Skeletal muscle cell (primary cell): ENCODE data around the gene SUSD5.
"Not testable (repeated sequence)": the region's sequence is repeated elsewhere in the genome, so short reads cannot be mapped to it uniquely, and the experiment has no call there.

Source experiments
- DNase-seq: peaks from one replicate; pipeline ENCODE4 v3.0.0-alpha.2; 2010; ENCODE audit warnings: low read depth
- H3K4me3 ChIP-seq: 2 replicates; pipeline ENCODE4 v1.5.1; 2011; ENCODE audit warnings: low read depth, mild to moderate bottlenecking, control low read depth, low read length, moderate library complexity

The SUSD5 gene

DNA sequence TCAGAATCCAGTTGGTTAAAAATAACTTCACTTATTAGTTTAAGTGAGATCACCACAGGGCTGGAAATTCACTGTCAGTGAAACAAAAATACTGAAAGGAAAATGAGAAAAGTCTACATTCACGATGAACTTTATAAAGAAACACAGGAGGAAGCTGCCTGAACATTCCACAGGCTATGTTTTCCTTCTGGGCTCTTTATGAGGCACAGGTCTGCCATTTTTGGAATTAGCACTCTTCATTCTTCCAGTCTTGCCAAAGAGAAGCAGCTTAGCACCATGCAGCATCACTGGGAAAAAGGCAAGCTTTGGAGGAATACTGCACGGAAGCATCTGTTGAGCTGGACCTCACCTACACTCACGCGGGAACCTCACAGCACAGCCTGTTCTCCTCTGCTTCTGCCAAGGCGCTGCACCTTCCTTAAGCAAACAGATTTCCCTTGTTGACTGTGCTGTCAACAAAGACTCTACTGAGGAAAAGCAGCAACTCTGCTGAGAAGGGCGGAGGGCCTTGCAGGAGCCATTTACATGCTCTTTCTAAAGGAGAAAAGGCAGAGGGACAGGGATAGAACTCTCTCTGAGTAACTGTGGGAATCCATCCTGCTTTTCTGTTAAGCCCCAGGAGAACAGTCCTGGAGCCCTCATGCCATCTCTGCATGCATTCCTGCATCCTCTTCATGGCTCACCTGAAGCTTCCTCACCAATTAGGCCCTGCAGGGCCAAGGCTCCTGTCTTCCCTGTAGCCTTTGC lies 15.7 kb downstream of the SUSD5 start:
- H3K4me3 ChIP-seq: no peak overlapping the region

DNA sequence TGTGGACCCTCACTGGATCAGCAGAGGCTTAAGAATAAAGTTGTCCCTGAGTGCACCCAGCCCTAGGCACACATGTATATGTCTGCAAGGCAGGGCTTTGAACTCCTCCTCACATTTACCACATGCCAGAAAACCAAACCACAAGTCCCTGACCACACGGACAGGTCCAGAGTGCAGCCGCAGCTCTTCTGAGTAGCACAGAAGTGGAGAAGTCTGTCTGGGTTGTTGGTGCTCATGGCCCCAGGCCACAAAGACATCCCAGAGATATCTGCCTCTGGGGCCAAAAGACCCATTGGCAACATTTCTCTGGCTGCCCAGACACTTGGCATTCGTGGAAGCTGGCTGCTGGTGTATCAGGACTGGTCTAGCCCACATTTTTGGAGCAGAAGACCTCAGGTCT lies 17.4 kb downstream of the SUSD5 start:
- no peak for DNase-seq
- no peak overlapping the region for H3K4me3 ChIP-seq

More for the DNA sequence above, 15.7 kb downstream of the SUSD5 start:
- DNase-seq: no peak

DNA sequence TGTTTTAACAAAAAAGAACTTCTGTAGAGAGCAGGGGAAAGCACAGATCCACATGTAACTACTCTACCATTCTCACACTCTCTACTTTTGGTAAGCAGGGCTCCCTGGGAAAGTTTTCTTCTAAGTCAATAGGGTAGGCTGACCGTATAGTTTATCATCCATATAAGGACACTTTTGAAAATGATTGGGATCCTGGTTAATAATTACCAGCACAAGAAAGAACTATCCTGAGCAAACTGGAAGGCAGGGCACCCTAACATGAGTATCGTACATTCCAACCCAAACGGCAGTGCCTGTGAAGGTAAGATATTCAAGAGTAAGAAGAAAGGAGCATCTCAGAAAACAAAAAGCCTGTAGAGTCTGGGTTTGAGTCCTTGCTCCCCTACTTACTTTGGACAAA lies 22.1 kb downstream of the SUSD5 start:
- H3K4me3 ChIP-seq: no peak overlapping the region
- no peak for DNase-seq

DNA sequence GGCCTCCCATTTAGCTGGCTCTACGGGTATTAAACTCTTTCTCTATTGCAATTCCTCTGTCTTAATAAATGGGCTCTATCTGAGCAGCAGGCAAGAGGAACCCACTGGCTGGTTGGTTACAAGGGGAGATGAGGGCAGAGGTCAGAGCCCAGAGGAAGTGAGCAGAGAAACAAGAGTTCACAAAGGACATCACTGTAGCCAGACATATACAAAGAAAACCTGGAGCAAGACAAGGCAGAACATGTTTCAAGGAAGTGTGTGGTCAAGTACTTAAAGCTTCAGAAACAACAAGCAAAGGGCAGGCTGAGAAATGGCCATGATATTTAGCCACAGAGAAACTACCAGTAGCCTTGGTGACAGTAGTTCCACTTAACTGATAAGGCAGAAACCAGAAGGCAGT lies 24.3 kb downstream of the SUSD5 start:
- no peak for DNase-seq
- no peak overlapping the region for H3K4me3 ChIP-seq

DNA sequence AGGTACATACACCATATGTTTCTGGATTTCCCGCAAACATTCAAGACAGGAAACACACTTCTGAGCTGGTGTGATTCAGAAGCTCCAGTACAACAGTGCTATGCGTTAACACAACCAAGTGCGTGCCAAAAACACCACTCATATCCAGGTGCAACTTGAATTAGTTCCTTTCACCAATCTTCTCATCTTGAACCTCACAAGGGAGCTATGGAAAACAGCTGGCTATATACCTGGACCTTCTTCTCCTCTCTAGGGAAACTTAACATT lies 31.3 kb downstream of the SUSD5 start:
- DNase-seq: no peak
- no peak overlapping the region for H3K4me3 ChIP-seq

DNA sequence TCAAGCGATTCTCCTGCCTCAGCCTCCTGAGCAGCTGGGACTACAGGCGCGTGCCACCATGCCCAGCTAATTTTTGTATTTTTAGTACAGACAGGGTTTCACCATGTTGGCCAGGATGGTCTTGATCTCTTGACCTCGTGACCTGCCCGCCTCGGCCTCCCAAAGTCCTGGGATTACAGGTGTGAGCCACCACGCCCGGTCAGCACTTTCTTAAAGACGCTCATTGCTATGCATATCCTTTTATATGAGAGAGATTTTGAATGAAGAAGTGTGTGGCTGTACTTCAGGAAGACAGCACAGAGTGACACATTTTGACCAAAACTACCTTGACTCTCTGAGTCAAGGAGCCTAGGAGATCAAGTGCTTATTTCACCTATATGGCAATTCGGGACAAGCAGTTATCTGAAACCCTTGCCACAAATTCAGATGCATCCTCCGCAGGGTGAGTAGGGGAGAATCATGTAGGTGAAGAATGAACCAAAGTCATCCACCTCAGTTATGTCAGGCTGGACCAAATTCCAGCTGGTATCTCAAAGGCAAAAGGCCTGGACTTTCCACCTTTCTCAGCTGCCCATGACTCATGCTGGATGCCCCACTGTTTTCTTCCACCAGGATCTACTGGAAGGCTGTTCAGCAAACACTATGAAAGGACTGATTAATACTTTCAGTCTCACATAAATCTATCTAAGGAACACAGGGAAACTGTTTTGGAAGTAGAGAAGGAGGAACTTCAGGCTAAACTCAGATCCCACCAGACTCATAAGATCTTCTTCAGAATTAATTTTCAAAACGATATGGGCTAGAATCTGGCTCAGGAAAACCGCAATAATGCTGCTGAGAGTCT lies 31.9 kb downstream of the SUSD5 start:
- no peak overlapping the region for H3K4me3 ChIP-seq
- DNase-seq: no peak

DNA sequence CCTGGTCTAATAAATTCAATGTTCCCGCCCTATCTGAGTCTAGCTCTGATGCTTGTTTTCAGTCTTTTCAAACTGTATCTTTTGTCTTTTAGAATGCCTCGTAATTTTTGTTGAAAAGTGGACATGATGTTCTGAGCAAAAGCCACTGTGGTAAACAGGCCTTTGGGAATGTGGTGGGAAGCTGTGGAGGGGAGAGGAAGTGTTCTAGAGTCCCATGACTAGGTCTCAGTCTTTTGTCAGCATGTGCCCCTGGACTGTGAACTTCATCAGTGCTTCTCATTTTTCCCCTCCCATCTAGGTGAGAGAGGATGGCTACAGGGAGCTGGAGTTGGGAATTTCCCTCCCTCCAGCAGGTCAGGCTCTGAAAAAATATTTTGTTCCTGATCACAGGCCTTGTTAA lies 33.7 kb downstream of the SUSD5 start:
- DNase-seq: no peak

DNA sequence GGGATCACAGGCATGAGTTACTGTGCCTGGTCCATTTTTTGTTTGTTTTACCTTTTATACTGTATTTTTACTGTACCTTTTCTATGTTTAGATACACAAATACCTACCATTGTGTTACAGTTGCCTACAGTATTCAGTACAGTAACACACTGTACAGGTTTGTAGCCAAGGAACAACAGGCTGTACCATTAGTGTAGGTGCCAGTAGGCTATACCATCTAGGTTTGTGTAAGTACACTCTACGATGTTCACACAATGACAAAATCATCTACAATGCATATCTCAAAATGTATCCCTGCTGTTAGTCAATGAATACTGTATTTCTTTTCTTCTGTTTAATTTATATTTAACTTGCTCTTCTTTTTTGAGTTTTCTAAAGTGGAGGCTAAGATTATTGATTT lies 37.0 kb downstream of the SUSD5 start:
- not testable (repeated sequence) for DNase-seq, H3K4me3 ChIP-seq

More for the DNA sequence above, 33.7 kb downstream of the SUSD5 start:
- no peak overlapping the region for H3K4me3 ChIP-seq

DNA sequence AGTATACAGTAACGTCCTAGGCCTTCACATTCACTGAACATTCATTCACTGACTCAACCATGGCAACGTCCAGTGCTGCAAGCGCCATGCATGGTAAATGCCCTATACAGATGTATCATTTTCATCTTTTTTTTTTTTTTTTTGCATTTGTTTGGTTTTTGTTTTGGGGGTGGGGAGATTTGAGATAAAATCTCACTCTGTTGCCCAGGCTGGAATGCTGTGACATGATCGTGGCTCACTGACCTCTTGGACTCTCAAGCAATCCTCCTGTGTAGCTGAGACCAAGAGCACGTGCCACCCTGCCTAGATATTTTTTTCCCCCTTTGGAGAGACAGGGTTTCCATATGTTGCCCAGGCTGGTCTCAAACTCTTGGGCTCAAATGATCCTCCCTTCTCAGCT lies 37.4 kb downstream of the SUSD5 start:
- no peak overlapping the region for H3K4me3 ChIP-seq
- DNase-seq: no peak

DNA sequence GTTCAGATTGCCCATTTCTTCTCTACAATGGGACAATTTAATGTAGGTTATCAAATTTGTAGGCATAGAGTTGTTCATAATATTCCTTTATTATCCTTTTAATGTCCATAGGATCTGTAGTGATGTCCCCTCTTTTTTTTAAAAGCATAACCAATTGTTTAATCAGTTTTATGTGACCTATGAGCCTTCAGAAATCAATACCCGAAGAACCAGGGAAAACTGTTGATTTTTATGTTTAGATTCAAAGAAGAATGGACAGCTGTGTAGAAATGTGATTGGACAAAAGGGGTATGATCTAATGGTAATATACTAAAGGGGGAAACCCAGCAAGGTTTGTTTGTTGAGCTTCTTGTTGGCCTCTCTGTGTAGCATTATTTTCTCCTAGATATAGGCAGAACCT lies 39.5 kb downstream of the SUSD5 start:
- DNase-seq: no peak
- no peak overlapping the region for H3K4me3 ChIP-seq

DNA sequence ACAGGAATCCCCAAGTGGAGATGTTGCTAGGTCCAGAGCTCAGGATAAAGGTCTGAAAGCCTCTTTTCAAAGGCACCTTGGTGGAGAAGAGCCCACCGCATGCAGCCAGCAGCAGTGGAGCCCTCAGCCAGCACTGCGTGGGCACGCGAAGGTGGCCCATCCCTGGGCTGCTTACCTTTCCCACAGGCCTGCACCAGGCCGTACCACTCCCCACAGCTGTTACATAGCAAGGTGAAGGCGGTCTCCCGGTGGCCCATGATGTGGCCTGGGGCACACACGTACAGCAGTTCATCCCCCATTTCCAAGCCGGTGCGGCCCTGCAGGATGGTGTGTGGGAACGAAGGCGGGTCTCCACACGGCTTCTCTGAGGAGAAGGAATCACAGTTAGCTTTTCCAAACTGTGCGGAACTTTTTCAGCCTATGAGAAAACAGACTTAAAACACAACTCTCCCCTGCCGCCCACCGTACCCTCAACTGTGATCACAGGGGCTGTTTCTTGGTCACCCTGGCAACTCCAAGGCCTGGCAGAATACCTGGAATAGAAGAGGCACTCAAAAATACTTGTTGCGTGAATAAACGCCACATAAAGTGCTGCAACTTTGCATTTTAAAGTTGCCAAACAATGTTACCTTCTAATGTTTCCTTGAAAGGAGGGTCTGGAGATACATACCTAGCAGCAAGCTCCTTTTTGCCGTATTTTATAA lies 43.7 kb downstream of the SUSD5 start:
- no peak for DNase-seq

DNA sequence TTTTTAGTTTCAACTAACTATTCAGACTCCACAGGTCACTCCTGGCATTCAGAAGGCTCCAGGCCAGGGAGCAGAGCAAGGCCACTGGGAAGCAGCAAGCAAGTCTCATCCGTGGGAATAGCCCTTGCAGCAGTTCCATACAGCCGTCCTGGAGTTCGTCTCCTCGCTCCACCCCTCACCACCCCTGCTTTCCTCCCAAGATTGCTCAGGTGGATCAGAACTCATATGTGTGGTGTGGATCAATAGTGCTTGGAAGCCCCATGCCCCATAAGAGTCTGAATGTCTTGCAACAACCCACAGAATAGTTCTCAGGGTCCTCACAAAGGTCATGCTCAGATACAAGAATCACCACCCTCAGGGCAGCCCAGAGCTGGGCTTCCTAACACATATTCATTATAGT lies 44.5 kb downstream of the SUSD5 start:
- no peak overlapping the region for H3K4me3 ChIP-seq
- DNase-seq: no peak

More for the DNA sequence above, 43.7 kb downstream of the SUSD5 start:
- H3K4me3 ChIP-seq: no peak overlapping the region

DNA sequence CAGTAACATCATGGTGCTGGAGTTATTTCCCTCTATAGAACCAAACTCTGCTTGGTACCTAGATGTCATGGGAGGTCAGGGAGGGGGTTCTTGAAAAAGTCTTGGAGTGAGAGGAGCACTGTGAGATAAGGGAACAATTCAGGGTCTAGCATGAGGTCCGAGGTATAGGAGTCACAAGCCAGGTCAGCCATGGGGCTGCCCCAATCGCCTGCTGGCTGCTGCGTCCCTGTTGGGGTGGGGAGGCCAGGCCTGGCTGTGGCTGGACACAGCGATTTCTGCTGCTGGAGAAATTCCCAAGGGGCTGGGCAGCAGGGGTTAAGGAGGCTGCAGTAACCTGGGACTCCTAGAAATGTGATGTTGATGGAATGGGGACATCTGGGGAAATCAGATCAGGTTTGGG lies 44.9 kb downstream of the SUSD5 start:
- H3K4me3 ChIP-seq: no peak overlapping the region
- DNase-seq: no peak

DNA sequence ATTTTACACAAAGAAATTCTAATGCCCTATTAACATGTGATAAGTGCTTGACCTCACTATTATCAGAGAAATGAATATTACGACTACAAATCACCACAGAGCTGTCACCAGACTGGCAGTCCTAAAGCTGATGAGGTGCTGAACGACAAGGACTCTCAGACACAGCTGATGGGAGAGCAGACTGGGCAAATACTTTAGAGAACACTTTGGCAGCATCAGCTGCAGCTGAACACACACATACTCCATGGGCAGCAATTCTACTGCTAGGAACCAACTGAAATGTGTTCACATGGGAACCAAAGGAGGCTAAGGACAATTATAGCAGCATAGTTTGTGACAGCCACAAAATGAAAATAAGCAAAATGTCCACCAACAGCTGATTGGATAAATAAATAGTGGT lies 45.5 kb downstream of the SUSD5 start:
- DNase-seq: no peak
- no peak overlapping the region for H3K4me3 ChIP-seq

DNA sequence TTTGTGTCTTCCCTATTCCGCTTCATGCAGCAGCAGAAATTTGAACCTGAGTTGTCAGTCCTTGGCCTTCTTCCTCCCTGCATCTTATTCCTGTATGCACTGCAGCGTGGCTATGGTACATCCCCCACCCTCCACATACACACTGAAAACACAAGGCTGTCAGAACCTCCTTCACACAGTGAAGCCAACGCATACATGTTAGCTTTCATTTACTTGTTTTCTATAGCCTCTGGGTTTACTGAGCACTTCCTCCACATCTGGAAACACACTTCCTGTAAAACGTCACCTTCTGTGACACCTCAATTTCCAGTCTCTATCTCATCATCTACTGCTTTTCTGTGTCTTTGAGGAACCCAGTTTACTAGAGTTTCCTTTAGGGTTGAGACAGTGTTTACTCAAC lies 47.0 kb downstream of the SUSD5 start:
- no peak overlapping the region for H3K4me3 ChIP-seq
- no peak for DNase-seq

DNA sequence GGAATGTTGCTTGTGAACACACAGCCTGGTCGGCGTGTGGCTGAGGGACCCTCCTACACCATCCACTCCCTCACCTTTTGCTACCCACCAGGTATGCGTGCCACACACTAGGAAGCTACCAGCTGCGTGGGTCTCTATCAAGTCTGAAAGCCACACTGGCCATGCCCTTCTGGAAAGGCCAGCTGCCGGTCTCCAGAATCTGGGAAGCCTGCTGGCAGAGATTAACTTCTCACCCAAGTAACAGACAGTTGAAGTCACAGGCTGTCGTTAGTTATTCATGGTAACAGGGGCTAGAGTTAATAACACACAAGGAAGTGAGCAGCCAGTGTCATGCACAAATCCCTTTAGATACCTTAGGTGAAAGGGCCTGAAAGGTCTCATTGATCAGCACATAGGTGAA lies 48.1 kb downstream of the SUSD5 start:
- no peak overlapping the region for H3K4me3 ChIP-seq
- DNase-seq: no peak

DNA sequence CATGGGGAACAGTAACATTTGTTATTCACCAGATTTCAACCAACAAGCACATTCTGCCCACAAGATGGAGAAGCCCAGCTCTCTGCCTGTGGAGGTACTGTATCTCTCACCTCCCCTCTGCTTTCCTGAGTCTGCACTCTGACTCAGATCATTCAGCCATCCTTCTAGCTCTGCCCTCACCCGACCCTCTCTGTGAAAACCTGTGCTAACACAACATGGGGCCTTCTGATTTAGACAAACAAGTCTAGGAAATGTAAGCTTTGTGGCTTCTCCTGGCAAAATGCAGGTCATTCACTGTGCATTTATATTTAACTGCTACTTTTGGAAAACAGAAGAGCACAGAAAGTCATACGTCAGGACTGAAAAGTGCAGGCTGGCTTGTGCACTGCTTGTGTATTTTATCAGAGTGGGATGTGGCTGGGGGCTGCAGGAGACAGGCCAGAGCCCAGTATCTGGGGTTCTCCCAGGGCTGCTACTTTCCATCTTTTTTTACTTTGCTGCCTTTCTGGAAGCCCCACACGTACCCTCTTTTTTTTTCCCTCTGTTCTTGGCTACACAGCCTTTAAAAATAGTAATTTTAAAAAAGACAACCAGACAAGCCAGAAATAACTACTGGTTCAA lies 50.8 kb downstream of the SUSD5 start:
- DNase-seq: no peak
- H3K4me3 ChIP-seq: no peak overlapping the region

DNA sequence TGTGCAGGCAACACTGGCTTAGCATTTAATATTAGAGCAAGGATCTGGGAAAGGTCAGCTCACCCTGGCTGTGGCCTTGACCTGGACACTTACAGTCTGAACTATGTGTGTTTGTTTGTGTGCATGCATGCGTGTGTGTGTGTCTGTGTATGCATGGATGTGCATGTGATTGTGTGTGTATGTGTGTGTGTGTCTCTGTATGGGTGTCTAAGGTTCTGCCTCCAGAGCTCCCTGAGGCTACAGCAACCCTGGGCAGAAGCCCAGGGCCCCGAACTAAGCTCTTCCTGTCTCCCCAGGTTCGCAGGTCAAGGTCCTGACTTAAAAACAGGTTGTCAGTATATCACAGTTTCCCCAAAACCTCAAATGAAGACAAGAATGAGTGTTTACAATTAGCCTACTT lies 51.3 kb downstream of the SUSD5 start:
- no peak overlapping the region for H3K4me3 ChIP-seq
- DNase-seq: no peak

DNA sequence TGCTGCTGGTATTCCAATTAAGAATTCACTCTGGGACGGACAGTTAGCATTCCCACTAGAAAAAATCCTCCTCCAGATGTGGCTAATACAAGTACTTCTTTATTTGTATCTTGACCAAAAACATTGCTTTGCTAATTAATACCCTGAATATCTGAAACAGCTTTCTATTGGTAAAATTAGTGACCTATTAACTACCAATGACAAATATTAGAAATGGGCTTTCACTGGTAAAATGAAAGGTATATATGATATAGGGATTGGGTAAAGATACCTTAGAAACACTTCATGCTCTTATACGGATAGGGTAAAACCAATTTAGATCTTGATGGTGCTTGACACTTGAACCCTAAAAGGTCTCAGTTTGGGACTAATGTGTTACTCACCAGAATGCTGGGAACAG lies 52.5 kb downstream of the SUSD5 start:
- no peak for DNase-seq
- H3K4me3 ChIP-seq: no peak overlapping the region

DNA sequence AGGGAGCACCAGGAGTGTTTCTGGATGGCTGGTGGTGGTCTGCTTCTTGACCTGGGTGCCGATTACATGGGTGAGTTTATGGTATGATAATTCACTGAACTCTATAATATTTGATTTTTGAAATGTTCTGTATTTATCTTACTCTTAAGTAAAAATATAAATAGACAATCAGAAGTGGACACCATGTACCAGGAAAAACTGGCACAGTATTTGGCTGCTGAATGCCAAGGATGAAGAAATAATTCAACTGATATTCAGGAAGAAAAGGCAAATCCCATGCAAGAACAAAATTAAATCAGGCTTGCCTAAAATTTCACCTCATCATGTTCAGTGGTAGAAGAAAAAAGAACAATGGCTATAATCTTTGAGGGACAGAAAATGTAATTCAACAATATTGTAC lies 53.2 kb downstream of the SUSD5 start:
- no peak for DNase-seq
- no peak overlapping the region for H3K4me3 ChIP-seq
